Endothelial cell of umbilical vein (primary cell): ENCODE results near the gene KDM5C. TPM values are rescaled to one million over a fixed set of nuclear protein-coding genes. Genes with fewer than 3 reads are reported as not detected.

ENCODE experiments used
- BruUV-seq: library from RNA; stranded (reverse); fragments of 400-500 nt; replicated peaks from 2 replicates; lab custom pipeline; 2021; lab: Mats Ljungman, UMichigan
- CTCF ChIA-PET: fragments of 300-600, 350-600 bp; sonication (Branson Sonifier 250); formaldehyde crosslinking; loops from one replicate; lab custom pipeline; 2021; ENCODE audit warnings: antibody characterized with exemption, inconsistent platforms; lab: Charles Lee
- POLR2A ChIA-PET: fragments of 300-600, 350-600 bp; sonication (Branson Sonifier 250); formaldehyde crosslinking; loops from one replicate; lab custom pipeline; 2021; ENCODE audit warnings: antibody characterized with exemption, inconsistent platforms; lab: Charles Lee
- DNase-seq: peaks from one replicate; pipeline ENCODE4 v3.0.0-alpha.2; 2011; ENCODE audit warnings: low read depth, low spot score
- FAIRE-seq: peaks from 2 replicates; lab custom pipeline; 2011; peaks lifted over from hg19 to GRCh38; lab: Jason Lieb, UNC
- H2AFZ ChIP-seq: 2 replicates; pipeline ENCODE4 v1.6.0; 2012; ENCODE audit warnings: low read depth, low read length, control low read depth, inconsistent platforms
- H3K27ac ChIP-seq: 2 replicates; pipeline ENCODE4 v1.5.1; 2011; ENCODE audit warnings: low read depth, mild to moderate bottlenecking, control low read depth, low read length, moderate library complexity; ENCODE audit not compliant: insufficient read depth
- H3K27me3 ChIP-seq, 2 experiments: 2 replicates each; pipeline versions ENCODE4 v1.6.0 to v1.6.1; 2011; ENCODE audit warnings: low read length in 2 of 2, mixed read lengths in 1 of 2; ENCODE audit not compliant: control insufficient read depth in 2 of 2, insufficient read depth in 2 of 2
- H3K36me3 ChIP-seq, 2 experiments: 2 replicates in 1 of 2; 3 replicates in 1 of 2; pipeline ENCODE4 v1.5.1; 2011; ENCODE audit warnings: low read length in 2 of 2, mild to moderate bottlenecking in 1 of 2, moderate library complexity in 1 of 2; ENCODE audit not compliant: control insufficient read depth in 2 of 2, insufficient read depth in 2 of 2; ENCODE audit errors: extremely low read depth in 1 of 2
- H3K4me1 ChIP-seq: 3 replicates; pipeline ENCODE4 v1.5.1; 2011; ENCODE audit warnings: mild to moderate bottlenecking, low read length; ENCODE audit not compliant: control insufficient read depth, insufficient read depth; ENCODE audit errors: extremely low read depth
- H3K4me2 ChIP-seq: 2 replicates; pipeline ENCODE4 v1.6.1; 2011; ENCODE audit warnings: low read length, control low read depth, mixed read lengths; ENCODE audit not compliant: insufficient read depth
- H3K4me3 ChIP-seq, 3 experiments: fragments of 200-600 bp in 1 of 3; sonication (generic), shearing (Covaris generic) in 1 of 3; replicated peaks in 1 of 3; 2 replicates each; pipeline ENCODE4 v1.5.1; 2011 to 2016; ENCODE audit warnings: control low read depth in 3 of 3, low read length in 3 of 3, mild to moderate bottlenecking in 2 of 3, inconsistent platforms in 1 of 3, low read depth in 1 of 3, moderate library complexity in 1 of 3; ENCODE audit not compliant: insufficient read depth in 1 of 3
- H3K79me2 ChIP-seq: 2 replicates; pipeline ENCODE4 v1.6.0; 2012; ENCODE audit warnings: low read length, inconsistent platforms; ENCODE audit not compliant: control insufficient read depth, insufficient read depth
- H3K9ac ChIP-seq: replicated peaks from 2 replicates; pipeline ENCODE3; 2011; ENCODE audit warnings: low read length, control low read depth; ENCODE audit not compliant: insufficient read depth; ENCODE audit errors: extremely low read depth
- H3K9me1 ChIP-seq: replicated peaks from 3 replicates; pipeline ENCODE4 v1.6.0; 2011; ENCODE audit warnings: mild to moderate bottlenecking, low read length; ENCODE audit not compliant: control insufficient read depth, insufficient read depth; ENCODE audit errors: extremely low read depth
- H3K9me3 ChIP-seq: replicated peaks from 2 replicates; pipeline ENCODE4 v1.5.1; 2012; ENCODE audit warnings: low read length, inconsistent platforms; ENCODE audit not compliant: control insufficient read depth, insufficient read depth
- H4K20me1 ChIP-seq: replicated peaks from 2 replicates; pipeline ENCODE3; 2011; ENCODE audit warnings: mild to moderate bottlenecking, low read length; ENCODE audit not compliant: control insufficient read depth, insufficient read depth; ENCODE audit errors: extremely low read depth
- CTCF ChIP-seq, 2 donors: IDR thresholded peaks; 1 replicate in 1 of 2; 2 replicates in 1 of 2; pipeline ENCODE4 v1.5.1; 2011; ENCODE audit warnings: low read length in 2 of 2, mild to moderate bottlenecking in 2 of 2, moderate library complexity in 2 of 2, control low read depth in 1 of 2, inconsistent platforms in 1 of 2, low read depth in 1 of 2; ENCODE audit not compliant: insufficient read depth in 1 of 2; ENCODE audit errors: extremely low read depth in 1 of 2
- EZH2 ChIP-seq: IDR thresholded peaks from 2 replicates; pipeline ENCODE4 v1.6.1; 2012; ENCODE audit warnings: borderline replicate concordance, low read depth, mild to moderate bottlenecking, moderate library complexity, low read length, inconsistent platforms; ENCODE audit not compliant: severe bottlenecking
- FOS ChIP-seq: IDR thresholded peaks from 2 replicates; pipeline ENCODE4 v1.6.1; 2011; ENCODE audit warnings: mild to moderate bottlenecking, low read length, moderate library complexity, borderline replicate concordance; ENCODE audit not compliant: insufficient read depth
- GATA2 ChIP-seq: IDR thresholded peaks from 2 replicates; pipeline ENCODE4 v1.7.0; 2011; ENCODE audit warnings: low read depth, mild to moderate bottlenecking, moderate library complexity, mixed read lengths, low read length; ENCODE audit not compliant: insufficient read length, insufficient read depth
- JUN ChIP-seq: IDR thresholded peaks from 2 replicates; pipeline ENCODE4 v1.6.1; 2011; ENCODE audit warnings: borderline replicate concordance, low read depth; ENCODE audit not compliant: insufficient read length, insufficient read depth
- MAX ChIP-seq: IDR thresholded peaks from 2 replicates; pipeline ENCODE4 v1.6.1; 2011; ENCODE audit not compliant: insufficient read depth, insufficient read length
- MYC ChIP-seq: IDR thresholded peaks from one replicate; pipeline ENCODE4 v1.6.1; 2011; ENCODE audit warnings: mild to moderate bottlenecking, low read depth, low read length
- POLR2A ChIP-seq: IDR thresholded peaks from 2 replicates; pipeline ENCODE4 v1.6.1; 2012; ENCODE audit warnings: low read depth, mild to moderate bottlenecking, control low read depth, low read length
- POLR2AphosphoS5 ChIP-seq: IDR thresholded peaks from 2 replicates; pipeline ENCODE4 v1.6.1; 2012; ENCODE audit warnings: low read depth, mild to moderate bottlenecking, control low read depth, low read length, moderate library complexity; ENCODE audit not compliant: insufficient read depth
- dilution Hi-C: fragments of 300-500 bp; cut with MboI; formaldehyde crosslinking; loops from one replicate; pipeline ENCODE4 v1.15.0; 2019; ENCODE audit warnings: low sequenced_read_pairs; ENCODE audit not compliant: extremely low pct_ligation_motif_present
- intact Hi-C: fragments of 100-400 bp; cut with micrococcal nuclease; formaldehyde crosslinking; loops from one replicate; pipeline ENCODE4 v1.10.0; 2022
- polyA plus RNA-seq, 4 experiments: library from polyadenylated mRNA; depleted of rRNA in 3 of 4; stranded (reverse) in 3 of 4; unstranded in 1 of 4; fragments of >200 nt; gene quantifications; 2 replicates each; pipeline versions ENCODE4 v1.2.1 to v1.2.3, GENCODE V29; 2011 to 2012; ENCODE audit warnings: missing spikeins in 1 of 4
- total RNA-seq: library from RNA; stranded (reverse); gene quantifications from 2 replicates; pipeline ENCODE4 v1.2.3, GENCODE V29; 2021

Gene KDM5C
- total and polyA plus RNA-seq, 2 donors (not counting 3 experiments of a cell fraction or from before 2014, with no cell fraction given), result 44.7 to 78.7 TPM

DNA sequence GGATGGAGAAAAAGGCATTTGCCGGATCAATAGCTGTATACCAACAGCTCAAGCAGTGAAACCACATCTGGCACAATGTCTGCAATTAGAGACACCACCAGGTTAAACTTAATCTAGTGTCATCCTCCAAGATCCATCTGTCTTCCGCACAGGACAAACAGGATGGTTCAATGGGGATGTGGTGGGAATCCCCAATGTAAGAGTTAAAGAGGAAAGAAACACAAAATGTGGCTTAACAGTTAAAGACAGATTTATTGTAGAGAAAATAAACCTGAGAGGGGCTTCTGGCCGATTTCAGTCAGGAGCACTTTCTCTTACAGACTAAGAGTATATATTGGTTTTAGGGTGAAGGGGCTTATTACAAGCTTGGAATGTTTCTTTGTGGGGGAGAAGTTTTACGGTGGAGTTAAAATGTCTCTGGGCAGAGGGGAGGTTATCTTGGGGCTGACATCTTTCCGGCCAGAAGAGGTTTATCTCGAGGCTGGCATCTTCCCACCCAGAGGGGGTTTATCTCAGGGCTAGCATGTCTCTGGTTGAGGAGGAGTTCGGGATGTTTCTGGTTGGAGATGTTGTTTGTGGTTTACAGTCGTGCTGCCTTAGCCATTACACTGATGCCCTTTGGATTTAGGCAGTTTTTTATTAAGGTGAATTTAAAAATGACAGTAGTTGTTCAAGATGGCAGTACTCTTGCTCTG, 69.3 kb downstream of the KDM5C start:
- no TSS peak for BruUV-seq
- TF ChIP-seq POLR2A (no peak), POLR2AphosphoS5 (no peak), MYC (no peak), EZH2 (no peak), GATA2 (no peak), MAX (no peak), FOS (no peak)
- FAIRE-seq, result no peak
- POLR2A ChIA-PET, result no interaction called here
- CTCF ChIA-PET, result no interaction called here
- Histone ChIP-seq H4K20me1 (no peaks in the 10 kb centered on the region), H3K36me3 (no peaks in the 10 kb centered on the region), H3K27ac (no peak overlapping the region), H3K9me1 (no peaks in the 10 kb centered on the region), H3K4me2 (no peak overlapping the region), H3K9ac (no peak overlapping the region), H2AFZ (no peak overlapping the region), H3K4me3 (no peak overlapping the region), H3K27me3 (no peaks in the 10 kb centered on the region), H3K4me1 (no peaks in the 10 kb centered on the region), H3K79me2 (no peaks in the 10 kb centered on the region), H3K9me3 (no peaks in the 10 kb centered on the region)
- DNase-seq, result no peak
- dilution Hi-C loops, result no loop called here
- intact Hi-C loops, result no loop called here

- DNase-seq, result no peak
- no peaks in the 10 kb centered on the region for H3K79me2 ChIP-seq
- no peaks in the 10 kb centered on the region for H3K9me1 ChIP-seq
- dilution Hi-C loops, result no loop called here
- H3K27ac ChIP-seq, result no peak overlapping the region
- TF ChIP-seq FOS (no peak), MAX (no peak), JUN (no peak), CTCF (IDR thresholded peaks at IDR 0.05; ENCODE audit: extremely low read depth in 1 of 2, insufficient read depth in 1 of 2, low read depth in 1 of 2, low read length in 2 of 2) (no peak), GATA2 (no peak), POLR2A (no peak), EZH2 (no peak)
- H3K4me3 ChIP-seq, result no peak overlapping the region
- FAIRE-seq, result no peak
- H2AFZ ChIP-seq, result no peak overlapping the region
- no TSS peak for BruUV-seq
- H3K9ac ChIP-seq, result no peak overlapping the region
- H3K36me3 ChIP-seq, result no peaks in the 10 kb centered on the region
- ChIA-PET CTCF (no interaction called here), POLR2A (no interaction called here)
- no peaks in the 10 kb centered on the region for H4K20me1 ChIP-seq
- no peaks in the 10 kb centered on the region for H3K4me1 ChIP-seq
- no peak overlapping the region for H3K4me2 ChIP-seq
- no peaks in the 10 kb centered on the region for H3K9me3 ChIP-seq
- H3K27me3 ChIP-seq, result no peaks in the 10 kb centered on the region
- intact Hi-C loops, result no loop called here
These were observed 71.4 kb downstream of the KDM5C start for GRCh38 chrX:53153581-53153980.
